Measurements from ENCODE around the gene SYPL1. TPM values are rescaled to one million over a fixed set of nuclear protein-coding genes. Genes with fewer than 3 reads are reported as not detected.

SYPL1 gene
- total RNA-seq, 4 donors from 2014 or later = 83.6 to 135 (median 90.8) TPM

DNA sequence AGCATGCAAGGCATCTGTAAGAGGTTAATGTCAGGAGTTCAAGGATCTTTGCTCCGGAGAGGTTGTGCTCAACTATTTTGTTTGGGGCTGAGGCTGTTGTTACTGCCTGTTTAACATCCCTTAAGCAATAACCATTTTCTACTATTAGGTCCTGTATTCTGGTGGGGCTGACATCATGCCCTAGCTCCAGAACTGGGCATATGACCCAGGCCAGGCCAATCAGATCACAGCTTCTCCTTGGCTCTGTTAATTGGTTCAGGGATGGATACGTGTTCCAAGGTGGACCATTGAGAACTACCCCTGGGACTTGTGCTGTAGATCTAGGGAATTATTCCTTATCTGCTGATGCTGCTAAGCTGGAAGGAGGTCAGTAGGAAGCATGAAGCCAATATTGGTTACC, 67.0 kb downstream of the SYPL1 start:
- Histone ChIP-seq H3K4me3 (no peak overlapping the region), H3K4me1 (peaks cover 3 to 26% (median 21%) of the 10 kb centered on the region in 4 donors), H3K9me3 (no peaks in the 10 kb centered on the region), H3K36me3 (no peaks in the 10 kb centered on the region), H3K27ac (replicated peaks in 1 of 4) (no peak overlapping the region), H3K27me3 (no peaks in the 10 kb centered on the region)
- intact Hi-C loops (cut with DNase I) = no loop called here
- 73% methylated on average over 2 of the region's 2 CpGs for WGBS
- no peak for DNase-seq (ENCODE audit: extremely low spot score)
- TF ChIP-seq CTCF (IDR thresholded peaks at IDR 0.05) (no peak), POLR2A (IDR thresholded peaks at IDR 0.05; ENCODE audit: low read depth) (no peak), EP300 (IDR thresholded peaks at IDR 0.05) (no peak), POLR2AphosphoS5 (IDR thresholded peaks at IDR 0.05) (no peak)

DNA sequence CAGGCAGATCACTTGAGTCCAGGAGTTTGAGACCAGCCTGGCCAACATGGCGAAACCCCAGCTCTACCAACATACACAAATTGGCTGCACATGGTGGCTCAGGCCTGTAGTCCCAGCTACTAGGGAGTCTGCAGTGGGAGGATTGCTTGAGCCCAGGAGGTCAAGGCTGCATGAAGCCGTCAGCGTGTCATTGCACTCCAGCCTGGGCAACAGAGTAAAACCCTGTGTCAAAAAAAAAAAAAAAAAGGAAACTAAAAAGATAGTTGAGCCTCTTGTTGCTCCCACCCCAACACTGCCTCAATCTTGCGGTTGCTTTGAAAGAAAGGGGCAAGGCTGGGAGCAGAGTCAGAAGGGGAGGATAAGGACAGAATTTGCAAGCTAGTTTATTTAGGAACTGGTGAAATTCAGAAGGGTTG, 69.9 kb downstream of the SYPL1 start:
- H3K4me3 ChIP-seq = no peak overlapping the region
- 84% methylated on average over 3 of the region's 4 CpGs for WGBS
- intact Hi-C loops (cut with DNase I) = loop anchor here (1.0 to 5.0 kb wide), 4 partner anchors 107 to 391 kb away; partner anchors contain the start of gene ATXN7L1
- no peaks in the 10 kb centered on the region for H3K36me3 ChIP-seq
- no peak overlapping the region for H3K27ac ChIP-seq (replicated peaks in 1 of 4)
- no peak for DNase-seq (ENCODE audit: extremely low spot score)
- no peaks in the 10 kb centered on the region for H3K27me3 ChIP-seq
- TF ChIP-seq POLR2AphosphoS5 (IDR thresholded peaks at IDR 0.05) (no peak), EP300 (IDR thresholded peaks at IDR 0.05) (no peak), CTCF (IDR thresholded peaks at IDR 0.05) (no peak), POLR2A (IDR thresholded peaks at IDR 0.05; ENCODE audit: low read depth) (no peak)
- no peaks in the 10 kb centered on the region for H3K9me3 ChIP-seq
- peaks cover 2 to 21% (median 16%) of the 10 kb centered on the region in 4 donors for H3K4me1 ChIP-seq

DNA sequence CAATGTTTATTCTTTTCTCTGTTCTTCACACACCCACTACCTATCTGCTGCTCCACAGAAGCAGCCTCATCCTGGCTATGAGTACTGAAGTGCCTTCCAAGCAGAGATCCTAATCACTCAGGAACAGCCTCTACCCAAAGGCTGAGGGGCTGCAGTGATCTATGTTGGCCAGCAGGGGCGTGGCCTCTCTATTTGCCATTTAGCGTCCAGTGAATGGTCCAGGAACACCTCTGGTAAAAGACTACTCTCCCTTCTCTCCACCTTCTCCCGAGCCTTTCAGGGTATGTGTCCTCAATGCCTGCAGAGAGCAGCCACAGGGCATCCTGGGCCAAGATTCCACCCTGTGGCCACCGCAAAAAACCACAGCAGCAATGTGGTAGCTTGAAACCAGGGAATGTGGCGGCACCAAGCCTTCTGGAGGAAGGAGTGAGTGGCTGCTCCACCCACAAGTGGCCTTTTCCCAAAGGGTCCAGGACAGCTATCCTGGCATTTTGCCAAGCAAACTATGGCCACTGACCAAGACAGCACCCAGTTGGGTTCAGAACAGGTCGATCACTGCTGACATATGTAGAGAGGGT, 70.9 kb downstream of the SYPL1 start:
- Histone ChIP-seq H3K4me1 (peaks cover 2 to 21% (median 16%) of the 10 kb centered on the region in 4 donors), H3K27me3 (no peaks in the 10 kb centered on the region), H3K9me3 (no peaks in the 10 kb centered on the region), H3K27ac (replicated peaks in 1 of 4) (no peak overlapping the region), H3K4me3 (no peak overlapping the region), H3K36me3 (no peaks in the 10 kb centered on the region)
- no peak for DNase-seq (ENCODE audit: extremely low spot score)
- WGBS = 50% methylated on average over 6 of the region's 6 CpGs
- intact Hi-C loops (cut with DNase I) = loop anchor here (5.0 kb wide), 1 partner anchor 164 kb away; the partner anchor contains the start of gene ATXN7L1
- peak; percentile 44 to 72 (median 49) for TF ChIP-seq CTCF (IDR thresholded peaks at IDR 0.05)
- no peak for TF ChIP-seq POLR2AphosphoS5 (IDR thresholded peaks at IDR 0.05)

Other genes starting within 250 kb of the SYPL1 start
- gene ATXN7L1, start 235.7 kb downstream of the SYPL1 start, total RNA-seq = 10 to 100 TPM in 2 of 4 donors, 1 to 10 TPM in 2; 4.6 to 12.5 (median 10.1) TPM
- 10 to 100 TPM in 3 of 4 donors, 1 to 10 TPM in 1; 7.8 to 41.1 (median 21.2) TPM for gene CDHR3, start 149.0 kb downstream of the SYPL1 start, total RNA-seq
- gene NAMPT, start 172.7 kb upstream of the SYPL1 start, total RNA-seq = 1,000 to 10,000 TPM in 1 of 4 donors, 10 to 100 TPM in 3; 51.2 to 1,009 (median 95.4) TPM

Data from esophagus muscularis mucosa (tissue), 4 donors.